Measurements from ENCODE around the gene PRKCA.

- TF ChIP-seq GATAD2A (CRISPR knock-in tag; IDR thresholded peaks at IDR 0.05) (no peak), TAF1 (CRISPR knock-in tag; IDR thresholded peaks at IDR 0.05) (no peak), EZH2 (conservative IDR thresholded peaks at IDR 0.05; ENCODE audit: low read depth, low read length) (no peak), TBX3 (IDR thresholded peaks at IDR 0.05; ENCODE audit: borderline replicate concordance) (no peak), HDAC6 (IDR thresholded peaks at IDR 0.05; ENCODE audit: low read depth, low read length) (no peak), NAIF1 (CRISPR knock-in tag; IDR thresholded peaks at IDR 0.05; ENCODE audit: borderline replicate concordance) (no peak), SP1 (IDR thresholded peaks at IDR 0.05) (no peak), SP1 (CRISPR knock-in tag; IDR thresholded peaks at IDR 0.05) (no peak), HNRNPH1 (optimal IDR thresholded peaks at IDR 0.05; ENCODE audit: low read depth, low read length) (no peak)
- TF ChIP-seq, protein P1, sequence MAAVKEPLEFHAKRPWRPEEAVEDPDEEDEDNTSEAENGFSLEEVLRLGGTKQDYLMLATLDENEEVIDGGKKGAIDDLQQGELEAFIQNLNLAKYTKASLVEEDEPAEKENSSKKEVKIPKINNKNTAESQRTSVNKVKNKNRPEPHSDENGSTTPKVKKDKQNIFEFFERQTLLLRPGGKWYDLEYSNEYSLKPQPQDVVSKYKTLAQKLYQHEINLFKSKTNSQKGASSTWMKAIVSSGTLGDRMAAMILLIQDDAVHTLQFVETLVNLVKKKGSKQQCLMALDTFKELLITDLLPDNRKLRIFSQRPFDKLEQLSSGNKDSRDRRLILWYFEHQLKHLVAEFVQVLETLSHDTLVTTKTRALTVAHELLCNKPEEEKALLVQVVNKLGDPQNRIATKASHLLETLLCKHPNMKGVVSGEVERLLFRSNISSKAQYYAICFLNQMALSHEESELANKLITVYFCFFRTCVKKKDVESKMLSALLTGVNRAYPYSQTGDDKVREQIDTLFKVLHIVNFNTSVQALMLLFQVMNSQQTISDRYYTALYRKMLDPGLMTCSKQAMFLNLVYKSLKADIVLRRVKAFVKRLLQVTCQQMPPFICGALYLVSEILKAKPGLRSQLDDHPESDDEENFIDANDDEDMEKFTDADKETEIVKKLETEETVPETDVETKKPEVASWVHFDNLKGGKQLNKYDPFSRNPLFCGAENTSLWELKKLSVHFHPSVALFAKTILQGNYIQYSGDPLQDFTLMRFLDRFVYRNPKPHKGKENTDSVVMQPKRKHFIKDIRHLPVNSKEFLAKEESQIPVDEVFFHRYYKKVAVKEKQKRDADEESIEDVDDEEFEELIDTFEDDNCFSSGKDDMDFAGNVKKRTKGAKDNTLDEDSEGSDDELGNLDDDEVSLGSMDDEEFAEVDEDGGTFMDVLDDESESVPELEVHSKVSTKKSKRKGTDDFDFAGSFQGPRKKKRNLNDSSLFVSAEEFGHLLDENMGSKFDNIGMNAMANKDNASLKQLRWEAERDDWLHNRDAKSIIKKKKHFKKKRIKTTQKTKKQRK (IDR thresholded peaks at IDR 0.05; ENCODE audit: low read length), result no peak
- TF ChIP-seq, protein P2, sequence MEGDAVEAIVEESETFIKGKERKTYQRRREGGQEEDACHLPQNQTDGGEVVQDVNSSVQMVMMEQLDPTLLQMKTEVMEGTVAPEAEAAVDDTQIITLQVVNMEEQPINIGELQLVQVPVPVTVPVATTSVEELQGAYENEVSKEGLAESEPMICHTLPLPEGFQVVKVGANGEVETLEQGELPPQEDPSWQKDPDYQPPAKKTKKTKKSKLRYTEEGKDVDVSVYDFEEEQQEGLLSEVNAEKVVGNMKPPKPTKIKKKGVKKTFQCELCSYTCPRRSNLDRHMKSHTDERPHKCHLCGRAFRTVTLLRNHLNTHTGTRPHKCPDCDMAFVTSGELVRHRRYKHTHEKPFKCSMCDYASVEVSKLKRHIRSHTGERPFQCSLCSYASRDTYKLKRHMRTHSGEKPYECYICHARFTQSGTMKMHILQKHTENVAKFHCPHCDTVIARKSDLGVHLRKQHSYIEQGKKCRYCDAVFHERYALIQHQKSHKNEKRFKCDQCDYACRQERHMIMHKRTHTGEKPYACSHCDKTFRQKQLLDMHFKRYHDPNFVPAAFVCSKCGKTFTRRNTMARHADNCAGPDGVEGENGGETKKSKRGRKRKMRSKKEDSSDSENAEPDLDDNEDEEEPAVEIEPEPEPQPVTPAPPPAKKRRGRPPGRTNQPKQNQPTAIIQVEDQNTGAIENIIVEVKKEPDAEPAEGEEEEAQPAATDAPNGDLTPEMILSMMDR (CRISPR knock-in tag; IDR thresholded peaks at IDR 0.05), result no peak
These were observed 409.0 kb downstream of the PRKCA start for GRCh38 chr17:66711401-66711800.

Measured in HepG2 (cell line).